AG10803 (cell line): Measurements from ENCODE around the gene LIPC.

ENCODE experiments used
- DNase-seq: peaks from one replicate; pipeline ENCODE4 v3.0.0; 2010; ENCODE audit warnings: low read depth
- H3K4me3 ChIP-seq: 2 replicates; pipeline ENCODE4 v1.5.1; 2011; ENCODE audit warnings: mild to moderate bottlenecking, low read length, control low read depth
- CTCF ChIP-seq: conservative IDR thresholded peaks from 2 replicates; pipeline ENCODE4 v1.5.1; 2011; ENCODE audit warnings: mild to moderate bottlenecking, low read length, control low read depth, inconsistent platforms

Gene LIPC

GRCh38 chr15:58520936-58521292 lies 89.1 kb downstream of the LIPC start:
- no peak for DNase-seq
- no peak for TF ChIP-seq CTCF
- H3K4me3 ChIP-seq = no peak overlapping the region

- DNase-seq = peak; percentile 66
- no peak overlapping the region for H3K4me3 ChIP-seq
- TF ChIP-seq CTCF = no peak
Observed at GRCh38 chr15:58521293-58521991, 89.7 kb downstream of the LIPC start.

DNA sequence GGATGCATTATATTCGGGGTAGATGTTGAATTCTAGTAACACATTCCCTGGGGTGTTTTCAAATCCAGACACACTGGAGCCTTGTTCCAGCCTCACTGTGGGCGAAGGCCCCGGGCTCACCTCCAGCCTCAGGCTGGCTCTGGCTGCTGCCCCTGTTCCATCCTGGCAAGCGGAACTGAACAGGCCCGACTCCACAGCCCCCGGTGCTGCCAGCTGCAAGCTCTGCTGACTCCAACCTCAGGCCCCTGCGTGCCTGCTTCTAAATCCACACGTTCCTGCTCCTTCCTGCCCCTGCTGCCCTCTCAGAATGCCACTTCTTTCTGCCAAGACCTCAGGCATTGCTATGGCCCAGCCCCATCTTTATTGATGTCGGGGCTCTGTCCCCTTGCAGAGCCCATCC lies 90.6 kb downstream of the LIPC start:
- no peak for DNase-seq
- TF ChIP-seq CTCF = no peak
- H3K4me3 ChIP-seq = no peak overlapping the region

DNA sequence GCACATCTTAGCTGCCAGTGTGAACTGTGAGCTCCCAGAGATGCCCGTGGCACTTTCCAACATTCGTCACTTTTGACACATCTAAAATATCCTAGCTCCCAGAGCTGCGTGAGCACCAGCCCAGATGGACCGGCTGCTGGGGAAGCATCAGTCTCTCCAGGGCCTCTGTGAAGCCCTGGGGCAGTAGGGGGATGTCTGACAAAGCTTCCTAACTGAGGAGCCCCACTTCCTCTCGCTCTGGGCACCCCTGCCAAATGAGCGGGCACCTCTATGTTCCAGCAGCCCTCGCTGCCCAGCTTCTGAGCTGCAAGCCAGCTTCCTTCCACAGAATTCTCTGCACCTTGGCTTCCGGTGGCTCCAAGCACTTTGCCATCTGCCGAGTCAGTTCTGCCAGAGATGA lies 91.1 kb downstream of the LIPC start:
- H3K4me3 ChIP-seq = no peak overlapping the region
- TF ChIP-seq CTCF = no peak
- no peak for DNase-seq

GRCh38 chr15:58523634-58524033 lies 91.8 kb downstream of the LIPC start:
- DNase-seq = no peak
- no peak overlapping the region for H3K4me3 ChIP-seq
- no peak for TF ChIP-seq CTCF

DNA sequence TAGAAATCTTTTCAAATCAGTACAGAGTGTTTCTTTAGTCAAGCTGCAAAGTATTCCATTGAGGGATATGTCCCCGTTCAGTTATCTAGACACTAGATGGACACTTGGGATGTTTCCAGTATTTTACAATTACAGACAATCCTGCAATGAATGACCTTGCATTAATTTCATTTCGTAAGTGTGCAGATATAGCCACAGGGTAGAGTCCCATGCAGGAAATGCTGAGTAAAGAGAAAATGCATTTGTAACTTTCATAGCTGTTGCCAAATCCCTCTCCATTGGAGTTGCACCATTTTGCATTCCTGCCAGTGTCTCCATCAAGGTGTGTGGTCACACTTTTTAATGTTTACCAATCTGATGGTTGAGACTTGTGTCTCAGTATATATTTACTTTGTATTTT lies 92.5 kb downstream of the LIPC start:
- DNase-seq = no peak
- TF ChIP-seq CTCF = no peak

DNA sequence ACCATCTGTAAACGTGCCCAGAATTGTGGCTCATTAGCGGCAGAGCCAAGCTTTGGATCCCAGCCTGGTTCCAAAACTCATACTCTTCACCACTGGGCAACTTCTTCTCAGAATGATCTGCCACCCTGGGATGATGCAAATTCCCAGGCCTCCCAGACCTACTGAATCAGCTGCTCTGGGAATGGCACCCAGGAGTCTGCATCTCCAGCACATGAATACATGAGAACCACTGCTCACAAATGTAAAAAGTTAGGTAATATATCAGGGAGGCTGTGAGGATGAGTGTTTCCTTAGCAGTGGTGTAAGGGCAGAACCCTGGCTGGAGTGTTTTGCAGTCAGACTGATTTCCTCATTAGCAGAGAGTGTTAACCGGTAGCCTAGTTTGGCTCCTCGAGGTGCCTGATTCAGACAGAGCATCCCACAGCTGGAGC lies 94.2 kb downstream of the LIPC start:
- no peak for TF ChIP-seq CTCF
- H3K4me3 ChIP-seq = no peak overlapping the region
- peak; percentile 26 for DNase-seq

More for the DNA sequence above, 92.5 kb downstream of the LIPC start:
- H3K4me3 ChIP-seq = no peak overlapping the region
